Chondrocyte (in vitro differentiated cells): ENCODE results near the gene TNIK. TPM values are rescaled to one million over a fixed set of nuclear protein-coding genes. Genes with fewer than 3 reads are reported as not detected.
"Not testable (repeated sequence)": the region's sequence is repeated elsewhere in the genome, so short reads cannot be mapped to it uniquely, and the experiment has no call there.

ENCODE experiments used
- DNase-seq: peaks from one replicate; pipeline ENCODE4 v3.0.0; 2021; ENCODE audit warnings: mixed read lengths, low spot score
- H3K27ac Mint-ChIP-seq: one replicate; pipeline ENCODE4 v1.8.0; 2021; ENCODE audit warnings: mild to moderate bottlenecking, moderate library complexity, mixed read lengths; ENCODE audit not compliant: unreplicated experiment
- H3K27me3 Mint-ChIP-seq: 2 replicates; pipeline ENCODE4 v1.8.0; 2021; ENCODE audit warnings: low read depth, mixed read lengths
- H3K36me3 Mint-ChIP-seq: 2 replicates; pipeline ENCODE4 v1.8.0; 2021; ENCODE audit warnings: low read depth, mixed read lengths
- H3K4me1 Mint-ChIP-seq: 2 replicates; pipeline ENCODE4 v1.8.0; 2021; ENCODE audit warnings: low read depth, mild to moderate bottlenecking, mixed read lengths
- H3K4me3 Mint-ChIP-seq: one replicate; pipeline ENCODE4 v1.8.0; 2021; ENCODE audit warnings: mild to moderate bottlenecking, moderate library complexity, mixed read lengths; ENCODE audit not compliant: unreplicated experiment
- H3K9me3 Mint-ChIP-seq: 2 replicates; pipeline ENCODE4 v1.8.0; 2021; ENCODE audit warnings: low read depth, mixed read lengths
- CTCF ChIP-seq: fragments of 200-600 bp; sonication (generic); IDR thresholded peaks from 2 replicates; pipeline ENCODE4 v1.5.0; 2021; ENCODE audit warnings: antibody characterized with exemption, mild to moderate bottlenecking, moderate library complexity
- total RNA-seq: library from RNA; stranded (reverse); gene quantifications from 3 replicates; pipeline ENCODE4 v1.2.1, GENCODE V29; 2021

Gene TNIK
- total RNA-seq, 1 donor from 2014 or later: 17.5 TPM

- Mint-ChIP-seq H3K36me3 (no peaks in the 10 kb centered on the region), H3K4me1 (peaks cover 25% of the 10 kb centered on the region), H3K27me3 (no peaks in the 10 kb centered on the region), H3K27ac (no peak overlapping the region), H3K9me3 (no peaks in the 10 kb centered on the region), H3K4me3 (no peak overlapping the region)
- no peak for TF ChIP-seq CTCF
- DNase-seq: no peak
Measured at GRCh38 chr3:171455603-171456550, 4.3 kb downstream of the TNIK start.

GRCh38 chr3:171454041-171454440 lies 6.2 kb downstream of the TNIK start:
- no peak for DNase-seq
- TF ChIP-seq CTCF: no peak
- H3K4me3 Mint-ChIP-seq: no peak overlapping the region
- H3K4me1 Mint-ChIP-seq: peaks cover 23% of the 10 kb centered on the region
- no peaks in the 10 kb centered on the region for H3K27me3 Mint-ChIP-seq
- no peak overlapping the region for H3K27ac Mint-ChIP-seq
- H3K36me3 Mint-ChIP-seq: no peaks in the 10 kb centered on the region
- H3K9me3 Mint-ChIP-seq: no peaks in the 10 kb centered on the region

GRCh38 chr3:171453180-171453886 lies 6.9 kb downstream of the TNIK start:
- H3K36me3 Mint-ChIP-seq: no peaks in the 10 kb centered on the region
- no peak for DNase-seq
- H3K27me3 Mint-ChIP-seq: no peaks in the 10 kb centered on the region
- peak; percentile 62 for TF ChIP-seq CTCF
- H3K9me3 Mint-ChIP-seq: no peaks in the 10 kb centered on the region
- H3K27ac Mint-ChIP-seq: no peak overlapping the region
- no peak overlapping the region for H3K4me3 Mint-ChIP-seq
- peaks cover 16% of the 10 kb centered on the region for H3K4me1 Mint-ChIP-seq

- H3K27me3 Mint-ChIP-seq: no peaks in the 10 kb centered on the region
- H3K27ac Mint-ChIP-seq: no peak overlapping the region
- H3K36me3 Mint-ChIP-seq: no peaks in the 10 kb centered on the region
- H3K4me3 Mint-ChIP-seq: no peak overlapping the region
- H3K4me1 Mint-ChIP-seq: peaks cover 9% of the 10 kb centered on the region
- TF ChIP-seq CTCF: no peak
- no peak for DNase-seq
- H3K9me3 Mint-ChIP-seq: no peaks in the 10 kb centered on the region
Measured at GRCh38 chr3:171452328-171452727, 7.9 kb downstream of the TNIK start.

GRCh38 chr3:171451915-171452314 lies 8.3 kb downstream of the TNIK start:
- Mint-ChIP-seq H3K4me3 (no peak overlapping the region), H3K36me3 (no peaks in the 10 kb centered on the region), H3K27me3 (no peaks in the 10 kb centered on the region), H3K4me1 (peaks cover 5% of the 10 kb centered on the region), H3K9me3 (no peaks in the 10 kb centered on the region), H3K27ac (no peak overlapping the region)
- TF ChIP-seq CTCF: no peak
- no peak for DNase-seq

- H3K4me1 Mint-ChIP-seq: peaks cover 14% of the 10 kb centered on the region
- not testable (repeated sequence) for H3K9me3 Mint-ChIP-seq, H3K36me3 Mint-ChIP-seq, H3K4me3 Mint-ChIP-seq, H3K27me3 Mint-ChIP-seq, DNase-seq, H3K27ac Mint-ChIP-seq
Measured at GRCh38 chr3:171447579-171447891, 12.7 kb downstream of the TNIK start.
